Ascending aorta (tissue), 2 donors: ENCODE results near the gene PAQR9. TPM values are rescaled to one million over a fixed set of nuclear protein-coding genes. Genes with fewer than 3 reads are reported as not detected.

Source experiments
- DNase-seq, 2 donors: peaks; one replicate each; pipeline ENCODE4 v3.0.0-alpha.2; 2019; ENCODE audit warnings: low spot score in 2 of 2
- H3K27ac ChIP-seq, 2 donors: fragments of 200-600 bp; sonication (generic); one replicate each; pipeline ENCODE4 v1.5.1; 2016 to 2017; ENCODE audit warnings: mild to moderate bottlenecking in 1 of 2
- H3K27me3 ChIP-seq: fragments of 200-600 bp; sonication (generic); one replicate; pipeline ENCODE4 v1.5.1; 2017
- H3K36me3 ChIP-seq, 2 donors: fragments of 200-600 bp; sonication (generic); one replicate each; pipeline ENCODE4 v1.5.1; 2016
- H3K4me1 ChIP-seq, 2 donors: fragments of 200-600 bp; sonication (generic); one replicate each; pipeline ENCODE4 v1.5.1; 2016 to 2017; ENCODE audit warnings: mild to moderate bottlenecking in 1 of 2
- H3K4me3 ChIP-seq, 2 donors: fragments of 200-600 bp; sonication (generic); one replicate each; pipeline ENCODE4 v1.5.1; 2016 to 2017; ENCODE audit warnings: mild to moderate bottlenecking in 1 of 2
- H3K9me3 ChIP-seq, 2 donors: fragments of 200-600 bp; sonication (generic); one replicate each; pipeline ENCODE4 v1.5.1; 2016
- CTCF ChIP-seq, 3 experiments: fragments of 200-600 bp in 2 of 3; fragments of 450-650 bp in 1 of 3; sonication (generic) in 2 of 3; IDR thresholded peaks; one replicate each; pipeline ENCODE4 v1.5.1; 2016 to 2019; ENCODE audit warnings: antibody characterized with exemption in 3 of 3, mild to moderate bottlenecking in 1 of 3, moderate library complexity in 1 of 3
- intact Hi-C: fragments of 100-400 bp; cut with DNase I; formaldehyde crosslinking; loops from one replicate; pipeline ENCODE4 v1.15.1; 2023
- total RNA-seq: library from RNA; depleted of rRNA; stranded (reverse); fragments of >200 nt; gene quantifications from one replicate; pipeline ENCODE4 v1.1.0, GENCODE V29; 2016

PAQR9 gene
- total RNA-seq, 1 donor from 2014 or later = not detected

GRCh38 chr3:142935963-142936362, 27.5 kb downstream of the PAQR9 start:
- no peak for DNase-seq
- intact Hi-C loops = no loop called here

GRCh38 chr3:142934887-142935269, 28.6 kb downstream of the PAQR9 start:
- H3K27ac ChIP-seq = no peak overlapping the region

More at GRCh38 chr3:142935963-142936362, 27.5 kb downstream of the PAQR9 start:
- Histone ChIP-seq H3K4me3 (no peak overlapping the region), H3K9me3 (no peaks in the 10 kb centered on the region), H3K27me3 (no peaks in the 10 kb centered on the region), H3K36me3 (no peaks in the 10 kb centered on the region), H3K27ac (no peak overlapping the region), H3K4me1 (no peaks in the 10 kb centered on the region)
- TF ChIP-seq CTCF (IDR thresholded peaks at IDR 0.05) = no peak

GRCh38 chr3:142934128-142934886, 29.2 kb downstream of the PAQR9 start:
- Histone ChIP-seq H3K4me3 (no peak overlapping the region), H3K27ac (no peak overlapping the region), H3K27me3 (no peaks in the 10 kb centered on the region), H3K4me1 (no peaks in the 10 kb centered on the region), H3K9me3 (no peaks in the 10 kb centered on the region), H3K36me3 (no peaks in the 10 kb centered on the region)
- no peak for DNase-seq
- intact Hi-C loops = loop anchor here (5.0 kb wide), 1 partner anchor 47 kb away; the partner anchor contains the start of gene PCOLCE2
- TF ChIP-seq CTCF (IDR thresholded peaks at IDR 0.05) = no peak

More at GRCh38 chr3:142934887-142935269, 28.6 kb downstream of the PAQR9 start:
- no peaks in the 10 kb centered on the region for H3K27me3 ChIP-seq
- no peak overlapping the region for H3K4me3 ChIP-seq
- intact Hi-C loops = loop anchor here (5.0 kb wide), 1 partner anchor 48 kb away; the partner anchor contains the start of gene PCOLCE2
- no peak for TF ChIP-seq CTCF (IDR thresholded peaks at IDR 0.05)
- H3K9me3 ChIP-seq = no peaks in the 10 kb centered on the region
- H3K36me3 ChIP-seq = no peaks in the 10 kb centered on the region
- DNase-seq = no peak
- H3K4me1 ChIP-seq = no peaks in the 10 kb centered on the region

GRCh38 chr3:142931222-142931621, 32.3 kb downstream of the PAQR9 start:
- H3K27me3 ChIP-seq = no peaks in the 10 kb centered on the region
- H3K4me1 ChIP-seq = no peaks in the 10 kb centered on the region
- no peak overlapping the region for H3K4me3 ChIP-seq
- TF ChIP-seq CTCF (IDR thresholded peaks at IDR 0.05) = no peak
- no peaks in the 10 kb centered on the region for H3K9me3 ChIP-seq
- no peak overlapping the region for H3K27ac ChIP-seq
- H3K36me3 ChIP-seq = no peaks in the 10 kb centered on the region
- DNase-seq = no peak
- intact Hi-C loops = loop anchor here (5.0 kb wide), 1 partner anchor 44 kb away; the partner anchor contains the start of gene PCOLCE2

GRCh38 chr3:142930463-142930862, 33.0 kb downstream of the PAQR9 start:
- no peak for DNase-seq
- Histone ChIP-seq H3K4me1 (no peaks in the 10 kb centered on the region), H3K27ac (no peak overlapping the region), H3K36me3 (no peaks in the 10 kb centered on the region), H3K9me3 (no peaks in the 10 kb centered on the region), H3K27me3 (no peaks in the 10 kb centered on the region), H3K4me3 (no peak overlapping the region)
- TF ChIP-seq CTCF (IDR thresholded peaks at IDR 0.05) = no peak
- intact Hi-C loops = loop anchor here (5.0 kb wide), 1 partner anchor 43 kb away; the partner anchor contains the start of gene PCOLCE2
